Astrocyte of the spinal cord (primary cell): ENCODE results near the gene SPATA31D4.
"Not testable (repeated sequence)": the region's sequence is repeated elsewhere in the genome, so short reads cannot be mapped to it uniquely, and the experiment has no call there.

ENCODE experiments used
- DNase-seq: peaks from one replicate; pipeline ENCODE4 v3.0.0; 2011; ENCODE audit warnings: low read depth, low spot score
- H3K4me3 ChIP-seq: 2 replicates; pipeline ENCODE4 v1.5.1; 2011; ENCODE audit warnings: low read depth, mild to moderate bottlenecking, low read length, moderate library complexity
- in situ Hi-C: cut with HindIII; loops from 2 replicates; pipeline ENCODE4 v1.10.0; 2017; ENCODE audit warnings: low sequenced_read_pairs
- TF ChIP-seq, protein P1 (sequence below): IDR thresholded peaks from 2 replicates; pipeline ENCODE4 v1.5.1; 2012; ENCODE audit warnings: low read depth, mild to moderate bottlenecking, low read length, inconsistent platforms

Gene SPATA31D4

DNA sequence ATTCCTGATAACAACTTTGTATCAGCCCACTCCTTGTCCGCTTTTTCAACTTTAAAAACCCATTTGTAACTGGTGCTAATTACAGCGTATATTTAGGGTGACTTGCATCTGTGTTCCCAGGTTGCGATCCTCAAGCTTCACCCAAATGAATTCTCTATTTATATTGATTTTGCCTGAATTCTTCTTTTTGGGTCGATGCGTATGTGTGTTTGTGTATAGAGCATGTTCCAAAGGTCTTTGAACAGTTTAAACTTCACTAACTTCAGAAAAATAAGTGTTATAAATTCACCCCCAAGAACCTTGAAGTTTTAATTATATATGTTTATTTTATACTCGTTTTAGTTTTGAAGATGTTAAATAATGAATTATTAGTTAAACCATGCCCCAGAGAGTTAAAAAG, 16.1 kb upstream of the SPATA31D4 start:
- DNase-seq, result no peak
- H3K4me3 ChIP-seq, result no peak overlapping the region
- TF ChIP-seq, protein P1, sequence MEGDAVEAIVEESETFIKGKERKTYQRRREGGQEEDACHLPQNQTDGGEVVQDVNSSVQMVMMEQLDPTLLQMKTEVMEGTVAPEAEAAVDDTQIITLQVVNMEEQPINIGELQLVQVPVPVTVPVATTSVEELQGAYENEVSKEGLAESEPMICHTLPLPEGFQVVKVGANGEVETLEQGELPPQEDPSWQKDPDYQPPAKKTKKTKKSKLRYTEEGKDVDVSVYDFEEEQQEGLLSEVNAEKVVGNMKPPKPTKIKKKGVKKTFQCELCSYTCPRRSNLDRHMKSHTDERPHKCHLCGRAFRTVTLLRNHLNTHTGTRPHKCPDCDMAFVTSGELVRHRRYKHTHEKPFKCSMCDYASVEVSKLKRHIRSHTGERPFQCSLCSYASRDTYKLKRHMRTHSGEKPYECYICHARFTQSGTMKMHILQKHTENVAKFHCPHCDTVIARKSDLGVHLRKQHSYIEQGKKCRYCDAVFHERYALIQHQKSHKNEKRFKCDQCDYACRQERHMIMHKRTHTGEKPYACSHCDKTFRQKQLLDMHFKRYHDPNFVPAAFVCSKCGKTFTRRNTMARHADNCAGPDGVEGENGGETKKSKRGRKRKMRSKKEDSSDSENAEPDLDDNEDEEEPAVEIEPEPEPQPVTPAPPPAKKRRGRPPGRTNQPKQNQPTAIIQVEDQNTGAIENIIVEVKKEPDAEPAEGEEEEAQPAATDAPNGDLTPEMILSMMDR, result no peak
- in situ Hi-C loops, result no loop called here

DNA sequence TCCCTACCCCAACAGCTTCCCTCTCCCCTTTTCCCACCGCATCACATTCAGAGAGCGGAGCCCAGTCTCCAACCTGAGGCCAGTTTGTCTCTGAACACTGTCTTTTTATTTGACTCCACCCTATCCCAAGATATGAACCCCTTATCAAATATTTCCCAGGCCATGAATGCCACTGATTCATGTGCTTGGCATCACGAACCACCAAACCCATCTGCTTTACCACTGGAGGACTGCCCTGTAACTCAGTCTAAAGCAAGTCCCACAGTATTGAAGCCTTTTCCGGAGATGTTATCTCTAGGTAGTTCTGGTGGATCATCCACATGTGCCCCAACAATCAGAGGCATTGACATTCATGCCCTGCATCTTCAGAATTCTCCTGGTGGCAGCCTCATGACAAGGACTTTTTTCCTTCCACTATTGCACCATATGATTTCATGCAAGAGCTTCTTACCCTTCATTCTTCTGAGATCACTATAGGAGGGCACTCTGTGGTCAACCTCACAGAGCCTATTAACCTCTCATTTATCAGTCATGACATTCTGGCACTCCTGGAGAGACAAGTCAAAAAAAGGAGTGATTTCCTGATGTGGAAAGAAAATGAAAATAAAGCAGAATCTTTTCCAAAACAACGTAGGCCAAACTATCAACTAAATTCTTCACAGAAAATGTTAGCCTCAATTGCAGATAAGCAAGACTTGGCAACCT, 12.3 kb upstream of the SPATA31D4 start:
- in situ Hi-C loops, result no loop called here
- no peak overlapping the region for H3K4me3 ChIP-seq
- TF ChIP-seq, protein P1, result no peak
- DNase-seq, result no peak

DNA sequence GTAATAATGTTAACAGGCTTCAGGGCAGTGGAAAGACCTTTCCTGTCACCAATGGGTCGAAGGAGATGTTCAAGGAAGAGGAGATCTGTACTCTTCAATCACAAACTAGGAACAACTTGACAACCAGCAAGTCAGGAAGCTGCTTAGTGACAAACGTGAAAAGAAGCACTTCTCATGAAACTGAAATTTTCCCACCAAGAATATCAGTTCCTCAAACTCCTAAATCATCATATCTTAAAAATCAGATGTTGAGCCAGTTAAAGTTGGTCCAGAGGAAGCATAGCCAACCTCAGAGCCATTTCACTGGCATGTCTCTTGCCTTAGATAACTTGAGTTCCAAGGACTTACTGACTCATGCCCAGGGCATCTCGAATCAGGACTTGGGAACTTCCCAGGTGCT, 9.7 kb upstream of the SPATA31D4 start:
- H3K4me3 ChIP-seq, DNase-seq, in situ Hi-C loops: not testable (repeated sequence)

DNA sequence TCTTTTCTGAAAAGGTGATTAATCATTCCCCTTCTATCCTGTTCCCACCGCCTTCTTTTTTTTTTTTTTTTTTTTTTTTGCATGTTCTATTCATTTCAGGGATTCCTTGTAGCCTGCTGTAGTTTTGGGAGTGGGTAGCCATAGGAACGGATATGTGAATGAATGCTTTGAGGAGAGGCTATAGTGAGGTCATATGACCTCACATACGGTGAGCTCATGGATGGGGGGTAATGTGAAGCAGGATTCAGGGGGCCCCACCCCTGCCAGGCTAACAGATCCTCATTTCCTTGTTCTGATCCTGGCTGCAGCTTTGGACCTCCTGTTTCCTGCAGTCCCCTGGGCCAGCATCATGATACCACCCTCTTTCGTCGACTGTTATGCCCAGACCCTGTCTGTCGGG, 1.9 kb downstream of the SPATA31D4 start:
- DNase-seq, in situ Hi-C loops, H3K4me3 ChIP-seq: not testable (repeated sequence)

DNA sequence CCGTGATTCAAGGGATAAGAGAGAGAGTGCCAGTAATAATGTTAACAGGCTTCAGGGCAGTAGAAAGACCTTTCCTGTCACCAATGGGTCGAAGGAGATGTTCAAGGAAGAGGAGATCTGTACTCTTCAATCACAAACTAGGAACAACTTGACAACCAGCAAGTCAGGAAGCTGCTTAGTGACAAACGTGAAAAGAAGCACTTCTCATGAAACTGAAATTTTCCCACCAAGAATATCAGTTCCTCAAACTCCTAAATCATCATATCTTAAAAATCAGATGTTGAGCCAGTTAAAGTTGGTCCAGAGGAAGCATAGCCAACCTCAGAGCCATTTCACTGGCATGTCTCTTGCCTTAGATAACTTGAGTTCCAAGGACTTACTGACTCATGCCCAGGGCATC, 5.3 kb downstream of the SPATA31D4 start:
- DNase-seq, H3K4me3 ChIP-seq, in situ Hi-C loops: not testable (repeated sequence)

DNA sequence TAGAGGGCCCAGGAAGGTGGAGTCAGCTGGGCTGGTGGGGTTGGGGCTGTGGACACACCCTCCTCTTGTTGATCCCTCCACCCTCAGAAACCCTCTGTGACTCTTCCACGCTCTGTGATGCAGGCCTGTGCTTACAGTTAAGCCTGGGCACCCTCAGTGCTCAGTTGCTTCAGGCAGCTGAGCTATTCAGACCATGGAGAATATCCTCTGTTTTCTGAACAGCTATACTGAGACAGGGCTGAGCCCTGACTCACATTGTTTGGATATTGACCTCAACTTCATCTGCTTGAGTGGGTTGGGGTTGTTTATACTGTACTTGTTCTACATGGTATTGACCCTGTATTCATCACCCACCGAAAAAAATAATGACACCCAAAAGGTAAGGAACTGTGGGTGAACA, 15.2 kb downstream of the SPATA31D4 start, which contains the start of gene SPATA31D3:
Gene SPATA31D3 (plus strand): TSS at position 108 of the 400 bp plus-strand sequence. CDS start 86 bp downstream, at position 194.
- H3K4me3 ChIP-seq, DNase-seq, in situ Hi-C loops: not testable (repeated sequence)

DNA sequence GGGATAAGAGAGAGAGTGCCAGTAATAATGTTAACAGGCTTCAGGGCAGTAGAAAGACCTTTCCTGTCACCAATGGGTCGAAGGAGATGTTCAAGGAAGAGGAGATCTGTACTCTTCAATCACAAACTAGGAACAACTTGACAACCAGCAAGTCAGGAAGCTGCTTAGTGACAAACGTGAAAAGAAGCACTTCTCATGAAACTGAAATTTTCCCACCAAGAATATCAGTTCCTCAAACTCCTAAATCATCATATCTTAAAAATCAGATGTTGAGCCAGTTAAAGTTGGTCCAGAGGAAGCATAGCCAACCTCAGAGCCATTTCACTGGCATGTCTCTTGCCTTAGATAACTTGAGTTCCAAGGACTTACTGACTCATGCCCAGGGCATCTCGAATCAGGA, 20.4 kb downstream of the SPATA31D4 start:
- in situ Hi-C loops, DNase-seq, H3K4me3 ChIP-seq: not testable (repeated sequence)

DNA sequence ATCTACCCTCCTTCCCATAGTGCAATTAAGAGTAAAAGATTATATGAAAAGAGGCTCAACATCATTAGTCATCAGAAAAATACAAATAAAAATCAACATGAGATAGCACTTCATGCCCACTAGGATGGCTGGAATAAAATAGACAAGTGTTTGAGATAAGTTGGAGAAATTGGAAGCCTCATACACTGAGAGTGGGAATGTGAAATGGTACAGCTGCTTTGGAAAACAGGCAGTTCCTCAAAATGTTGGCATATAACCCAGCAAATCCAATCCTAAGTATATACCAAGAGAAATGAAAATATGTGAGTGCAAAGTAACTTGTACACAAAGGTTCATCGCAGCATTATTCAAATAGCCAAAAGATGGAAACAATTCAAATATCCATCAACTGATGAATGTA, 24.9 kb downstream of the SPATA31D4 start:
- DNase-seq, result no peak
- in situ Hi-C loops, result no loop called here
- TF ChIP-seq, protein P1, result no peak
- no peak overlapping the region for H3K4me3 ChIP-seq

DNA sequence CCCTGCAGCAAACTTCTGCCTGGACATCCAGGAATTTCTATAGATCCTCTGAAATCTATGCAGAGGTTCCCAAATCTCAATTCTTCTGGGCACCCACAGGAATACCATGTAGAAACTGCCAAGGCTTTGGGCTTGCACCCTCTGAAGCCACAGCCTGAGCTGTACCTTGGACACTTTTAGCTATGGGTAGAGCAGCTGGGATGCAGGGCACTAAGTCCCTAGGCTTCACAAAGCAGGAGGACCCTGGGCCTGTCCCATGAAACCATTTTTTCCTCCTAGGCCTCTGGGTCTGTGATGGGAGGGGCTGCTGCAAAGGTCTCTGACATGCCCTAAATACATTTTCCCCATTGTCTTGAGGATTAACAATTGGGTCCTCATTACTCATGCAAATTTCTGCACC, 27.4 kb downstream of the SPATA31D4 start:
- no peak for DNase-seq
- TF ChIP-seq, protein P1, result no peak
- in situ Hi-C loops, result no loop called here

More for the DNA sequence above, 27.4 kb downstream of the SPATA31D4 start:
- no peak overlapping the region for H3K4me3 ChIP-seq
